Measurements from ENCODE around the gene XXYLT1.

DNA sequence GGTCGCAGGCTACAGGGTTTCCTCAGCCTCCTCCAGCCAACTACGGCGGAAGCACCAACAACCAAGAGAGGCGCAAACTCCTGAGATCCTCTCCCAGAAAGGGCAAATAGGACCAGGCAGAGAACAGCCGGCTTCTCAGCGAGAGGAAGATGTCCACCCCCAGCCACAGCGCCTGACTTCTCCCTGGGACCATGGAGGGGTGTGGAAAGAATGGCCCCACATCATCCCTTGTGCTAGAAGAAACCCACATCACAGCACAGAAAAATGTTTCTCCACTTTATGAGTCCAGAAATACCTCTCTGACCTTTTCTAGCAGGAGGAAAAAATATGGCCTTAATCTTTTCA is 105.7 kb downstream of the XXYLT1 start:
- TF ChIP-seq, protein P1, sequence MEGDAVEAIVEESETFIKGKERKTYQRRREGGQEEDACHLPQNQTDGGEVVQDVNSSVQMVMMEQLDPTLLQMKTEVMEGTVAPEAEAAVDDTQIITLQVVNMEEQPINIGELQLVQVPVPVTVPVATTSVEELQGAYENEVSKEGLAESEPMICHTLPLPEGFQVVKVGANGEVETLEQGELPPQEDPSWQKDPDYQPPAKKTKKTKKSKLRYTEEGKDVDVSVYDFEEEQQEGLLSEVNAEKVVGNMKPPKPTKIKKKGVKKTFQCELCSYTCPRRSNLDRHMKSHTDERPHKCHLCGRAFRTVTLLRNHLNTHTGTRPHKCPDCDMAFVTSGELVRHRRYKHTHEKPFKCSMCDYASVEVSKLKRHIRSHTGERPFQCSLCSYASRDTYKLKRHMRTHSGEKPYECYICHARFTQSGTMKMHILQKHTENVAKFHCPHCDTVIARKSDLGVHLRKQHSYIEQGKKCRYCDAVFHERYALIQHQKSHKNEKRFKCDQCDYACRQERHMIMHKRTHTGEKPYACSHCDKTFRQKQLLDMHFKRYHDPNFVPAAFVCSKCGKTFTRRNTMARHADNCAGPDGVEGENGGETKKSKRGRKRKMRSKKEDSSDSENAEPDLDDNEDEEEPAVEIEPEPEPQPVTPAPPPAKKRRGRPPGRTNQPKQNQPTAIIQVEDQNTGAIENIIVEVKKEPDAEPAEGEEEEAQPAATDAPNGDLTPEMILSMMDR (IDR thresholded peaks at IDR 0.05; ENCODE audit: low read depth, low read length, poor library complexity, severe bottlenecking): no peak
- no peak for TF ChIP-seq EZH2phosphoT487 (IDR thresholded peaks at IDR 0.05; ENCODE audit: borderline replicate concordance, low read length)

Measured in DOHH2 (cell line).